NCI-H510A (cell line): ENCODE results near the gene DENND5B.
"Not testable (repeated sequence)": the region's sequence is repeated elsewhere in the genome, so short reads cannot be mapped to it uniquely, and the experiment has no call there.

Source experiments
- DNase-seq: peaks from one replicate; lab custom pipeline; 2025; lab: John Stamatoyannopoulos, UW

DENND5B gene

DNA sequence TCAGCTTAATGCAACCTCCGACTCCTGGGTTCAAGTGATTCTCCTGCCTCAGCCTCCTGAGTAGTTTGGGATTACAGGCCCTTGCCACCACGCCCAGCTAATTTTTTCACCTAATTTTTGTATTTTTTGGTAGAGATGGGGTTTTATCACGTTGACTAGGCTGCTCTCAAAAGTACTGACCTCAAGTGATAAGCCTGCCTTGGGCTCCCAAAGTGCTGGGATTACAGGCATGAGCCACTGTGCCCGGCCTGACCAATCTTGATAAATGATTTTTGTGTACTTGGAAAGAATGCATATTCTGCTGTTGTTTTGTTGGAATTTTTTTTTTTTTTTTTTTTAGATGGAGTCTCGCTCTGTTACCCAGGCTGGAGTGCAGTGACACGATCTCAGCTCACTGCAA, 215.5 kb downstream of the DENND5B start:
- DNase-seq = not testable (repeated sequence)

- no peak for DNase-seq
Observed at GRCh38 chr12:31371256-31371620, 219.7 kb downstream of the DENND5B start.

GRCh38 chr12:31370531-31371255, 220.2 kb downstream of the DENND5B start:
- DNase-seq = no peak

GRCh38 chr12:31369712-31370521, 221.0 kb downstream of the DENND5B start:
- no peak for DNase-seq

DNA sequence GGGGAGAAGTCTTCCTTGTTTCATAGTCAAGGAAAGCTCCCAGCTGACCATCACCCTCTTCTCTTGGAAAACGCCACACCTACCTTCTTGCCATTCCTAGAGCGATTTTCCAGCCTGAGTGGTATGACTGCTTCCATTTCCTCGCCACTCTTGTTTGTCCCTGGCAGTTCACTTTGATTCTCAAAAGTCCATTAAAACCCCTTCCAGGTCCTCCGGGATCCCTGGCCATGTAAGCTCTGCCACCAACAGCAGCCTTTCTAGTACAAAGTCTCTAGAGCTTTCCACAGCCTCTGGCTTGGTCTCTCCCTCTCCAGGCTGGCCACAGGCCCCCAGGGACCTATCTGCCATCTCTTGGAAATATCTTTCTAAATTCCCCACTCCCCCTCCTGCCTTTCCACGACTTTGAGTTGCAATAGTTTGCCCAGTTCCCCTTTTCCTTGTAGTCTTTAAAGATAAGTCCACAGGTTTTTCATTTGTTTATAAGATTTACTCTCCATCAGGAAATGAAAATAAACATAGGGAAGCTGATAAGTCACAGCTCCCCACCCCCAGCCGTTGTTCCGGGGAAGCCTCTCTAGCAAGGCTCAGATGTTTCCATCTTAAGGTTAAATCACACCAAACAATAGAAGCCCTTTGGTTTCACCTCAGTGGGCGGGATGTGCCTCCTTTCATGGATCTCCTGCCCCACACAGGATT, 222.1 kb downstream of the DENND5B start:
- DNase-seq = no peak

- DNase-seq = no peak
Observed at GRCh38 chr12:31366104-31366621, 224.8 kb downstream of the DENND5B start.

DNA sequence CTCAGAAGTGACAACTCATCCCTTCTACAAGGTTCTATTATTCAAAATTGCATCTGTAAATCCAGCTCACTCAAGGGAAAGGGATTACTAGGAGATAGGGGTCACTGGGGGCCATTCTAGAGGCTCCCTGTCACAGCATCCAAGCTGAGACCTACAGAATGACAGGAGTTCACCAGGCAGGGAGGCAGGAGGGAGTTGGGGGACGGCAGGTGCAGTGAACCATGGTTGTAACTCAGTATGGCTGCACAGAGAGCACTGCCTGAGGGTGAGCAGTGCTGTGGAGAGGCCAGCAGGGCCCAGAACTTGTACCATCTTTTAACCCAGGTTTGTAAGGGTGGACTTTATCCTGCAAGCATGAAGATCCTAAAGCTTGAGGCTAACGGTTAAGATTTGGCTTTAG, 227.1 kb downstream of the DENND5B start:
- no peak for DNase-seq

DNA sequence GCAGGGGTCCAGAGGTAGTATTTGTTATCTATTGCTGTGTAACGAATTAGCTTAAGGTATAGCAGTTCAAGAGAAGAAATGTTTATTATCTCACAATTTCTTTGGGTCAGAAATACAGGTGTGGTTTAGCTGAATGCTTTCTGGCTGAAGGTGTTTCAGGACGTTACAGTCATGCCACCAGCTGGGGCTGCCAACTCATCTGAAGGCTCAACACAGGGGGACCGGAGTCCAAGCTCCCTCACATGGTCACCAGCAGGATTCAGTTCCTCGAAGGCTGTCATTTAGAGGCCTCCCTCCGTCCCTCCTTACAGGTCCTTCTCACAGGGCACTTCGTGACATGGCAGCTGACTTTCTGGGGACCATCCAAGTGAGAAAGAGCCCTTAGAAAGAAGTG, 227.5 kb downstream of the DENND5B start:
- no peak for DNase-seq

- DNase-seq = no peak
Observed at GRCh38 chr12:31362759-31363415, 228.0 kb downstream of the DENND5B start.

DNA sequence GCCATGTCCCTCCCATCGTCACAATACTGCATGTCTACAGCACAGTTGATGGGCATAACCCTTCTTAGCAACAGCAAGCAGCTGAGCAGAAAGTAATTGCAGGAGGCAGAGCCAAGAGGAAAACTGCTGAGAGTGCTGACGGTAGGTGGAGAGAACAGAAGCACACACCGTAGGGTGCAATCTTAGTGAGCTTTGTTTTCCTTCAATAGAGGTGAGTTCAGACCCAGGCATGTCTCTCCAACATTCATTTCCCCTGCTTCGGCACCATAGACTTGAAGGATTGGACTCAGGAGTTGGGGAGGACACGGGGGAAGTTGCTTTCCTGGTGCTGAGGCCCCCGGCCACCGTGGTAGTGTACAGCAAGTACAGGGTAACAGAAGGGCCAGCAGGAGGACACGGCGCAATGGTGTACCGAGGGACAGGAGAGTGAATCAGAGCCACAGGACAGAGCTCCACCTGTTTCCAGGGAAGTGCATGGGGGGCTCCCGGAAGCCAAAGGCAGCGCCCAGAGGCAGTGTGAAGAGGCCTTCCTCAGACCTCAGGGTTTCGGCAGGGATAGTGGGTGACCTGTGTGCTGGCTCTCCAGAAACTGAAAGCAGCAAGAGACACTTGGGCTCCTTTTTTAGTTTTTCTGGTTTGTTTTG, 228.7 kb downstream of the DENND5B start:
- DNase-seq = no peak

DNA sequence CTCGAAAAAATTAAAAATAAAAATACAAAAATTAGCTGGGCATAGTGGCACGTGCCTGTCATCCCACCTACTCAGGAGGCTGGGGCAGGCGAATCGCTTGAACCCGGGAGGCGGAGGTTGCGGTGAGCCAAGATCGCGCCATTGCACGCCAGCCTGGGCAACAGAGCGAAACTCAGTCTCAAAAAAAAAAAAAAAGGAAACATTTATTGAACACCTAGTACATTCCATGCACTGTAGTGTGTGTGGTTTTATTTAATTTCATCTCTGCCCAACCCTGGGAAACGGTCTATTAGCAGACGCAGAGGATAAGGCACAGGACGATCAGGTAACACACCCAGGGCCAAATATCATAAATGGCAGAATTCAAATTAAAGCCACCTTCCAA, 229.2 kb downstream of the DENND5B start:
- DNase-seq = no peak

DNA sequence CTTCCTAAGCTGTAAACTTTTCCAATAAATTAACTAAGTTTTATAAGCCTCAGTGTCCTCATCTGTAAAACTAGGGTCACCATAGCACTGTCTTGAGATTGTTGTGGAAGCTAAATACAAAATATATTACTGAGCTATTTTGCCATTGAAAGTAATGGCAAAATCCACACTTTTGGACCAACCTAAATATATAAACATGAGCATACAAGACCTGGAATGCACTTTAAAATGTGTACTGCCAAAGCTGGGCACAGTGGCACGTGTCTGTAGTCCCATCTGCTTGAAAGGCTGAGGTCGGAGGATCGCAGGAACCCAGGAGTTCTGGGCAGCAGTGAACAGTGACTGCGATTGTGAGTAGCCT, 235.2 kb downstream of the DENND5B start:
- no peak for DNase-seq

DNA sequence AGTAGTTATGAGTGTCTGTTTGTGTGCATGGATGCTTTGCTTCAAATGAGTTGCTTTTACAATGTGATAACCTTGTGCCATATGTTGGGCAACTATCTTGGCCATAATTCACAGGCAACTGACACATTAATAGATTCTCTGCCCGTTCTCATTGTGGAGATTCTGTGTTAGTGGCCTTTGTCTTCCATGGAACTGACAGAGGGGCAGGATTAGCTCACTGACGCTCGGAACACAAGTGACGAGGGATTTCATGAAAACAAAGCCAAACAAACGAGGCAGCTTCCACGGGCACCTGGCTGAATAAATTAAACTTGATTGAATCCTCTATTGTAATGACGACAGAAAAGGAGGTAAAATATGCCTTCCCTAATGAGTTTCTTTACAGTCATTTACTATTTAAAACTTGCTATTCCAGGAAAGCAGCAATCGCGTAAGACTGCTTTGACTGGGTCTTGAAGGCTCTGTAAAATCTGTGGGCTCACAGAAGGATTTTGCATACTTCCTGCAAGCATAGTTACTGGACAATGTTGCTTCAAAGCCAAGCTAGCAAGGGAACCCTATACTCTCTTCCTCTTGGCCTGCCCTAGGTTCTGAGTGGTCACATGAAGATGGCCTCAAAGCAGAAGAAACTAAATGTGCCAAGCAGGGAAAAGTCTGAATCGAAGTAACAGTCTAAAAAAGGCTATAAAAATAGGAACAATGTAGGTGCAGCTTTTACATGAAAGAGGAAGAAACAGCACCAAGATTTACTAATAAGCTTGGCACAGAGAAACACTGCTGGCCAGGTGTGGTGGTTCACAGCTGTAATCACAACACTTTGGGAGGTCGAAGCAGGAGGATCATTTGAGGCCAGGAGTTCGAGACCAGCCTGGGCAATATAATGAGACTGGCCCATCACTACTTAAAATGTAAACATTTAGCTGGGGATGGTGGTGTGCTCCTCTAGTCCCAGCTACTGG, 236.9 kb downstream of the DENND5B start:
- no peak for DNase-seq

DNA sequence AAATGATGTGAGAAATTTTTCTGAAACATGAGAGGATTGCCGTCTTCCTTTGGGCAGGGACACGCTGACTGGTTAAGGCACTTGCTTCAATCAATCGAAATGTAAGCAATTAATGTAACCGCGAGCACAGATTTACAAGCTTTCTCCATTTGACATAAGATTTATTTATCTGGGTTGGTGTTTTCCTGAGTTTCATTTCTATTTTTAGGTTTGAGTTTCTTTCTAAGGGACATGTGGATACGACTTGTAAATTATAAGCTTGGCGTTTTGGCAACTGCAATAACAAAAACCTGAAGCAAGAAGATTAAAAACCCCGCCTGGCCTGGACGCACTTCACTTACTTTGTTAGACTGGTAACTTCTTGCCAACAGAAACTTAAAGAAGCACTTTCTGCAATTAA, 244.7 kb downstream of the DENND5B start:
- DNase-seq = no peak

DNA sequence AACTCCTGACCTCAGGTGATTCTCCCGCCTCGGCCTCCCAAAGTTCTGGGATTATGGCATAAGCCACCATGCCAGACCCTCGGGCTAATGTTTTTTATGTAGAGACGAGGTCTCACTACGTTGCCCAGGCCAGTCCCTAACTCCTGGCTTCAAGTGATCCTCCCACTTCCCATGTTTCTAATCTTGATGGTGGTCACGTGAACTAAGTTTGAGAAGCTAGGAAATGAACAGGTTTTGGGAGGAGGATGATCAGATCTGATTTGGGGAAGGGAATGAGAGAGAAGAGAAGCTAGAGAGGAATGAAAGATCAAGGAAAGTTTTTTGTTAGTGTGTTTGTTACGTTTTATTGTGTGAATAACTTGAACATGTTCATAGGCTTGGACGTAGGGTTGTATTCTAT, 247.8 kb downstream of the DENND5B start:
- no peak for DNase-seq

DNA sequence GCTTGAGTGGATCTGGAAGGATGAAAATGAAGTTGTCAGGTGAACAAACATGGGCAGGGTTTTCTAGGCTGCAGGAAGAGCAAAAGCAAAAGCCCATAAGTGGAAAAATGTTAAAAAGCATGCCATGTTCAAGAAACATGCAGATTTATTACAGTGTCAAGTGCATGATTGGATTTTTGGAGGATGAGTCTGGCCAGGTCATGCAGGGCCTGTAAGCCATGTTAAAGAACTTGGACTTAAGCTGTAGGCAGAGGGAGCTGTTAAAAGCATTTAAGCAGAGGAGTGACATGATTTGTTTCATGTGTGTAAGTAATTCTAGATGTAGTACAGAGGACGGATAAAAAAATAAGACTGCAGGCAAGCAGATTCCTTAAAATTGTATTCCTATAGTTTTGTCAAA, 248.7 kb downstream of the DENND5B start:
- DNase-seq = no peak

- DNase-seq = no peak
Observed at GRCh38 chr12:31339831-31340622, 250.9 kb downstream of the DENND5B start.

GRCh38 chr12:31337952-31338351, 253.0 kb downstream of the DENND5B start:
- DNase-seq = no peak
